GM19468 (cell line): ENCODE measurements around the gene HPCAL4.

Experiments
- ATAC-seq: cut with Tn5 transposase; IDR thresholded peaks from one replicate; pipeline ENCODE4 v1.9.1; 2021; ENCODE audit warnings: mild to moderate bottlenecking, moderate library complexity, moderate number of reproducible peaks; ENCODE audit not compliant: unreplicated experiment; ENCODE audit errors: extremely low read depth

Gene HPCAL4

GRCh38 chr1:39704757-39705156, 13.5 kb upstream of the HPCAL4 start:
- no peak for ATAC-seq

GRCh38 chr1:39701049-39701439, 9.8 kb upstream of the HPCAL4 start:
- no peak for ATAC-seq

- ATAC-seq: no peak
These were observed 9.1 kb upstream of the HPCAL4 start for GRCh38 chr1:39700348-39700747.

GRCh38 chr1:39699419-39699818, 8.2 kb upstream of the HPCAL4 start:
- ATAC-seq: no peak

- ATAC-seq: no peak
These were observed 7.3 kb upstream of the HPCAL4 start for GRCh38 chr1:39698568-39698967.

- ATAC-seq: no peak
These were observed 5.2 kb upstream of the HPCAL4 start for GRCh38 chr1:39696448-39696847.

- no peak for ATAC-seq
These were observed 3.8 kb upstream of the HPCAL4 start for GRCh38 chr1:39695016-39695415.

- no peak for ATAC-seq
These were observed 2.8 kb upstream of the HPCAL4 start for GRCh38 chr1:39694026-39694425.

- ATAC-seq: no peak
These were observed 1.2 kb upstream of the HPCAL4 start for GRCh38 chr1:39692152-39693074.

GRCh38 chr1:39690794-39691382, 345 bp downstream of the HPCAL4 start:
- ATAC-seq: no peak

GRCh38 chr1:39690225-39690624, 1.0 kb downstream of the HPCAL4 start:
- ATAC-seq: no peak

GRCh38 chr1:39689635-39690034, 1.6 kb downstream of the HPCAL4 start:
- no peak for ATAC-seq

- ATAC-seq: no peak
These were observed 2.0 kb downstream of the HPCAL4 start for GRCh38 chr1:39689214-39689613.

- ATAC-seq: no peak
These were observed 2.5 kb downstream of the HPCAL4 start for GRCh38 chr1:39688706-39689105.

- ATAC-seq: no peak
These were observed 4.0 kb downstream of the HPCAL4 start for GRCh38 chr1:39687243-39687642.

- no peak for ATAC-seq
These were observed 6.2 kb downstream of the HPCAL4 start for GRCh38 chr1:39685071-39685470.

- ATAC-seq: no peak
These were observed 6.9 kb downstream of the HPCAL4 start for GRCh38 chr1:39684313-39684664.

- no peak for ATAC-seq
These were observed 7.5 kb downstream of the HPCAL4 start for GRCh38 chr1:39683591-39684312.

- ATAC-seq: no peak
These were observed 9.2 kb downstream of the HPCAL4 start for GRCh38 chr1:39681999-39682398.

- no peak for ATAC-seq
These were observed 9.9 kb downstream of the HPCAL4 start for GRCh38 chr1:39681294-39681693.

- ATAC-seq: no peak
These were observed 10.5 kb downstream of the HPCAL4 start for GRCh38 chr1:39680751-39681150.
